ENCODE results near the gene ANLN. TPM values are rescaled to one million over a fixed set of nuclear protein-coding genes. Genes with fewer than 3 reads are reported as not detected.
"Not testable (repeated sequence)": the region's sequence is repeated elsewhere in the genome, so short reads cannot be mapped to it uniquely, and the experiment has no call there.

ANLN gene
- total RNA-seq, 1 donor from 2014 or later: 73.8 TPM

DNA sequence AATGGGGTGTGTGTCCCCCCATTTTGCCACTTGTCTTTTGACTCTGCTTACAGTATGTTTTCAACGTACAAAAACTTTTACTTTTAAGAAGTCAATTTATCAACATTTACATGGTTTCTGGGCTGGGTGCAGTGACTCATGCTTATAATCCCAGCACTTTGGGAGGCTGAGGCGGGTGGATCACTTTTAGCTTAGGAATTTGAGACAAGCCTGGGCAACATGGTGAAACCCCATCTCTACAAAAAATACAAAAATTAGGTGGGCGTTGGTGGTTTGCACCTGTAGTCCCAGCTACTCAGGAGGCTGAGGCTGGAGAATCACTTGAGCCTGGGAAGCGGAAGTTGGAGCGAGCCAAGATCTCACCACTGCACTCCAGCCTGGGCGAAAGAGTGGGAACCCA, 107.5 kb downstream of the ANLN start:
- intact Hi-C loops (cut with micrococcal nuclease): not testable (repeated sequence)

DNA sequence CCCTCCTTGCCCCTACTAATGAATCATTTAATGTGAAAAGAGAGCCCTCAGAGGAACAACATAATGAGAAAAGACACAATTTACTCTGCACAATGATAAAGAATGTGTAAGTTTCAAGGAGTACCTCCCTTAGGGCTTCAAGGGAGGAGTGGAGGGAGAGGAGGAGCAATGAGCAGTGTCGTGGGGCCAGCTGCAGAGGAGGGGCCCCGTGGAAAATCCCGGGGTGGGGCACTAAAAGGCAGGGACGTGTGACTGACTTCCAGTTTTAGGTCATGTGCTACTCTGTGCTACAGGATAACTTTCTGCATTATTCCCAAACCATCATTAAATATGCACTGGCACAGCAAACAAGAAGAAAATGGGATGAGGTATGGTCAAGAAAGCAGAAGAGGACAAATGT, 108.1 kb downstream of the ANLN start:
- intact Hi-C loops (cut with micrococcal nuclease): no loop called here

Other genes with a start within 250 kb of the ANLN start
- gene EEPD1, start 236.6 kb upstream of the ANLN start, total RNA-seq: 11.5 and 13.8 TPM in 2 replicates

Measured in T-helper 2 cell treated with Interferon-gamma antibody and Interleukin-4, amounts not matched to agents 100 ng/mL and 5 ng/mL, for 36 hours (primary cell).